Left lung (tissue), 10 donors: Measurements from ENCODE around the gene RASAL2. TPM values are rescaled to one million over a fixed set of nuclear protein-coding genes. Genes with fewer than 3 reads are reported as not detected.

Source experiments
- ATAC-seq: fragments of 200-7000 bp; cut with Tn5 transposase; one replicate; pipeline ENCODE4 v1.9.1; 2020; ENCODE audit warnings: moderate library complexity
- DNase-seq, 4 donors: peaks; one replicate each; pipeline ENCODE4 v3.0.0-alpha.2; 2013 to 2020
- H3K27ac ChIP-seq, 2 donors: fragments of 200-600 bp; sonication (generic) in 1 of 2; one replicate each; pipeline versions ENCODE4 v1.5.0 to v1.8.0; 2020 to 2021
- H3K27me3 ChIP-seq, 2 donors: fragments of 200-600 bp; sonication (generic) in 1 of 2; one replicate each; pipeline versions ENCODE4 v1.5.0 to v1.8.0; 2020 to 2021
- H3K36me3 ChIP-seq, 2 donors: fragments of 200-600 bp; sonication (generic) in 1 of 2; one replicate each; pipeline versions ENCODE4 v1.5.0 to v1.8.0; 2020 to 2021
- H3K4me1 ChIP-seq, 2 donors: fragments of 200-600 bp; one replicate each; pipeline ENCODE4 v1.8.0; 2021
- H3K4me3 ChIP-seq, 2 donors: fragments of 200-600 bp; sonication (generic) in 1 of 2; one replicate each; pipeline versions ENCODE4 v1.5.0 to v1.8.0; 2020 to 2021; ENCODE audit warnings: mild to moderate bottlenecking in 1 of 2
- H3K9me3 ChIP-seq, 2 donors: fragments of 200-600 bp; sonication (generic) in 1 of 2; one replicate each; pipeline versions ENCODE4 v1.5.0 to v1.8.0; 2020 to 2021
- CTCF ChIP-seq, 2 donors: fragments of 200-600 bp; sonication (generic) in 1 of 2; IDR thresholded peaks; one replicate each; pipeline versions ENCODE4 v1.5.0 to v1.8.0; 2021; ENCODE audit warnings: antibody characterized with exemption in 2 of 2
- intact Hi-C, 2 donors: fragments of 100-400 bp; cut with DNase I; formaldehyde crosslinking; loops; one replicate each; pipeline versions ENCODE4 v1.11.2 to v1.14.2; 2022
- polyA plus RNA-seq, 6 donors: library from polyadenylated mRNA; unstranded; fragments of 120-200 nt; gene quantifications; one replicate each; pipeline ENCODE4 v1.2.1, GENCODE V29; 2013; ENCODE audit not compliant: insufficient read length in 6 of 6
- total RNA-seq, 2 donors: library from RNA; stranded (reverse); fragmentation: NEBNext Ultra II Directional; extraction: Animal tissue kit (Norgen Biotek cat#: 25700); gene quantifications; one replicate each; pipeline ENCODE4 v1.2.1, GENCODE V29; 2021
- donor health status: DM: no; HTN: yes; CAD: no.
- donor health status: DM: no; HTN: no; CAD: no.

The RASAL2 gene
- total and polyA plus RNA-seq, 8 donors: 26.4 to 35.6 (median 29.5) TPM

- H3K9me3 ChIP-seq: no peaks in the 10 kb centered on the region
- H3K27me3 ChIP-seq: no peaks in the 10 kb centered on the region
- H3K4me3 ChIP-seq: no peak overlapping the region
- peak overlapping the region; percentile 13 to 29 for H3K27ac ChIP-seq
- peaks cover 11 to 14% of the 10 kb centered on the region in 2 donors for H3K4me1 ChIP-seq
- TF ChIP-seq CTCF (IDR thresholded peaks at IDR 0.05): no peak
- DNase-seq (no peak), ATAC-seq (no peak)
- intact Hi-C loops: no loop called here
- H3K36me3 ChIP-seq: no peaks in the 10 kb centered on the region
Observed at GRCh38 chr1:178133239-178133989, 39.5 kb downstream of the RASAL2 start.

- H3K4me1 ChIP-seq: peaks cover 11 to 14% of the 10 kb centered on the region in 2 donors
- DNase-seq: peak in 1 of 4 donors; percentile 13
- TF ChIP-seq CTCF (IDR thresholded peaks at IDR 0.05): no peak
- intact Hi-C loops: no loop called here
- H3K27ac ChIP-seq: peak overlapping the region; percentile 13 to 29
- H3K4me3 ChIP-seq: no peak overlapping the region
- ATAC-seq: peak; percentile 84
- H3K27me3 ChIP-seq: no peaks in the 10 kb centered on the region
- no peaks in the 10 kb centered on the region for H3K9me3 ChIP-seq
- H3K36me3 ChIP-seq: no peaks in the 10 kb centered on the region
Observed at GRCh38 chr1:178134061-178134460, 40.2 kb downstream of the RASAL2 start.

- DNase-seq (peak in 2 of 4 donors; percentile 12 to 29), ATAC-seq (peak; percentile 57)
- intact Hi-C loops: no loop called here
- H3K27me3 ChIP-seq: no peaks in the 10 kb centered on the region
- H3K4me1 ChIP-seq: peaks cover 11 to 14% of the 10 kb centered on the region in 2 donors
- TF ChIP-seq CTCF (IDR thresholded peaks at IDR 0.05): no peak
- H3K4me3 ChIP-seq: no peak overlapping the region
- H3K9me3 ChIP-seq: no peaks in the 10 kb centered on the region
- H3K36me3 ChIP-seq: no peaks in the 10 kb centered on the region
- H3K27ac ChIP-seq: peak overlapping the region; percentile 14 to 38
Observed at GRCh38 chr1:178137238-178137637, 43.3 kb downstream of the RASAL2 start.

- Histone ChIP-seq H3K27ac (no peak overlapping the region), H3K36me3 (no peaks in the 10 kb centered on the region), H3K4me3 (no peak overlapping the region), H3K4me1 (peaks cover 0 to 3% of the 10 kb centered on the region in 2 donors), H3K9me3 (no peaks in the 10 kb centered on the region), H3K27me3 (no peaks in the 10 kb centered on the region)
- DNase-seq: no peak
- TF ChIP-seq CTCF (IDR thresholded peaks at IDR 0.05): no peak
- intact Hi-C loops: no loop called here
- ATAC-seq: no peak
Observed at GRCh38 chr1:178142806-178143205, 48.9 kb downstream of the RASAL2 start.

- intact Hi-C loops: no loop called here
- ATAC-seq (peak; percentile 74), DNase-seq (no peak)
- Histone ChIP-seq H3K4me1 (no peaks in the 10 kb centered on the region), H3K4me3 (no peak overlapping the region), H3K36me3 (no peaks in the 10 kb centered on the region), H3K27ac (no peak overlapping the region), H3K27me3 (no peaks in the 10 kb centered on the region), H3K9me3 (no peaks in the 10 kb centered on the region)
- no peak for TF ChIP-seq CTCF (IDR thresholded peaks at IDR 0.05)
Observed at GRCh38 chr1:178143730-178144690, 50.1 kb downstream of the RASAL2 start.
